HG03097 (cell line): ENCODE measurements around the gene HIKESHI.

ENCODE experiments used
- ATAC-seq: cut with Tn5 transposase; IDR thresholded peaks from one replicate; pipeline ENCODE4 v1.9.1; 2021; ENCODE audit not compliant: unreplicated experiment, low FRiP score

Gene HIKESHI

DNA sequence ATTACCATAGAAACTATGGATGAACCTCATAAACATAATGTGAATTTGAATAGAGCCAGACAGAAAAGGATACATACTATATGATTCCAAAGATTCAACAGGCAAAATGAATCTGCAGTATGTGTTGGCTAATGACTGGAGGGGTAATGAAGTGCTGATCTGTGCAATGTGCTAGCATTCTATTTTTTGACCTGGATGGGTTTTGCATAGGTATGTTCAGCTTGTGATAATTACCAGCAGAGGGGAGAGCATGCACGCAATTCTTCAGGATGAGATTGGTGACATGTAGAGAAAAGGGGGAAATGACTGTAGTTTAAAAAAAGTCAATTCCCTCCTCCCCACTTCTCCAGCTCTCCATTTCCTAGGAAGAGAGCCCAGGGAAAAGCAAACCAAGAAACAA, 72.0 kb downstream of the HIKESHI start:
- no peak for ATAC-seq

GRCh38 chr11:86374586-86374985, 72.5 kb downstream of the HIKESHI start, which contains the start of gene CCDC81:
TSS of gene CCDC81 (plus strand) at chr11:86374887. CDS start at chr11:86375164, 277 bp downstream.
- no peak for ATAC-seq

DNA sequence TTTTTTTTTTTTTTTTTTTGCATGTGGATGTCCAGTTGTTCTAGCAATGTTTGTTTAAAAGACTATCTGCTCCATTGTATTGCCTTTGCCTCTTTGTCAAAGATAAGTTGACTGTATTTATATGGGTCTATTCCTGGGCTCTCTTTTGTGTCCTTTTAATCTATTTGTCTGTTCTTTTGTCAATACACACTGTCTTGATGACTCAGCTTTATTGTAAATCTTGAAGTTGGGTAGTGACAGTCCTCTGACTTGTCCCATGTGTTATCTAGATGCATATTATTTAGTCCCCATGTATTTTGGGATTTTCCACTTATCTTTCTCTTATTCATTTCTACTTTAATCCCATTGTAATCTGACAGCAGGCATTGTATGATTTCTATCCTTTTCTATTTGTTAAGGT, 75.9 kb downstream of the HIKESHI start:
- ATAC-seq, result no peak

DNA sequence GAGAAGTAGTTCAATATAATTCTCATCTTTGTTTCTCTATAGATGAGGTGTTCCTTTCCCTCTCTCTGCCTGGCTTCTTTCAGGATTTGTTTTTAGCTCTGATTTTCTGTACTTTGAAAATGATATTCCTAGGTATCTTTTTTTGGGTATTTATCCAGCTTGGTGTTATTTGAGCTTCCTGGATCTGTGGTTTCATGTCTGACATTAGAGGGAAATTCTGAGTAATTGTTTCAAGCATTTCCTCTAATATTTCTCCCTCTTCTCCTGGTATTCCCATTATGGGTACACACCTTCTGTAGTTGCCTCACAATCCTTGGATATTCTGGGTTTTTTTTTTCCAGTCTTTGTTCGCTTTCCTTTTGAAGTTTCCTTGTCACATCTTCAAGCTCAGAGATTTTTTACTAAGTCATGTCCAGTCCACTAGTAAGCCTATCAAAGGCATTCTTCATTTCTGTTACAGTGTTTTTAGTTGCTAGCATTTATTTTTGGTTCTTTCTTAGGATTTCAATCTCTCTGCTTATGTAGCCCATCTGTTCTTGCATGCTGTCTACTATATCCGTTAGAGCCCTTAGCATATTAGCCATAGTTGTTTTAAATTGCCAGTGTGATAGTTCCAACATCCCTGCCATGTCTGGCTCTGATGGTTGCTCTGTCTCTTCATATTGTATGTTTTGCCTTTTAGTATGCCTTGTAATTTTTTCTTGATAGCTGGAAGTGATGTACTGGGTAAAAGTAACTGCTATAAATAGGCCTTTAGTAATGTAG, 78.4 kb downstream of the HIKESHI start:
- ATAC-seq, result no peak

- ATAC-seq, result no peak
Measured at GRCh38 chr11:86383041-86383955, 81.3 kb downstream of the HIKESHI start.

DNA sequence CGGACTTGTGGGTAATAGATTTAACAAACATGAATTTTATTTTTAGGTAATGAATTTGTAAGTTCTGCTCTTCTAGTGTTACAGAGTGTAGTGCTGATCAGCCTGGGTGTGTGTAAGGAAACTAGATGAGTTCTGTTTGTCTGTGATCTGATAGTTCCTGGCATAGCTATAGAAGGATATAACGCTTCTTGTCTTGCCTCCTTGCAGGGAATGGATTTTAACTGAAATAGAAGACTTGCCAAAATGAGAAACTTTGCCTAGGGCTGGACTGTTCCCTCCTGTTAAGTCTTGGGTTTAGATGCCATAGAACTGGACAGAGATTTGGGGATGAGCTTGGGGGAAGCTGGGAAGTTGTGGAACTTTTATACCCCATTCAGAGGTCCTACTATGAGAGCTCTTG, 84.2 kb downstream of the HIKESHI start:
- ATAC-seq, result no peak

- ATAC-seq, result no peak
Measured at GRCh38 chr11:86386746-86387145, 84.7 kb downstream of the HIKESHI start.

DNA sequence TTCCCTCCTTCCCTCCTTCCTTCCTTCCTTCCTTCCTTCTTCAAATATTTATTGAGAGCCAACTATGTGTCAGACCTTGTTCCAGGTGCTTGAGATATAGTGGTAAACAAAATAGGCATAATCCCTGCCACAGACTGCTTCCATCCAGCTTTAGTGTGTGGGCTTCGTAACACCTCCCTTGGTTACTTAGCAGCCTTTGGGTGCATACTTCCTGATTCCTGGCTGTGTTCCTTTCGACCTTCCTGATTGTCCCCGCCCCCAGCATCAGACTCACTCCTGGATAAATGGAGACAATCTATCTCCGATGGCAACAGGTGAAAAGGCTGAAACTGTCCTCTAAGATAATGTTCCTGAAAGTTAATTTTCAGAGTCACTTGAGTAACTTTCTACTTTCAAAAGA, 86.2 kb downstream of the HIKESHI start:
- no peak for ATAC-seq

- ATAC-seq, result no peak
Measured at GRCh38 chr11:86390487-86390886, 88.4 kb downstream of the HIKESHI start.

DNA sequence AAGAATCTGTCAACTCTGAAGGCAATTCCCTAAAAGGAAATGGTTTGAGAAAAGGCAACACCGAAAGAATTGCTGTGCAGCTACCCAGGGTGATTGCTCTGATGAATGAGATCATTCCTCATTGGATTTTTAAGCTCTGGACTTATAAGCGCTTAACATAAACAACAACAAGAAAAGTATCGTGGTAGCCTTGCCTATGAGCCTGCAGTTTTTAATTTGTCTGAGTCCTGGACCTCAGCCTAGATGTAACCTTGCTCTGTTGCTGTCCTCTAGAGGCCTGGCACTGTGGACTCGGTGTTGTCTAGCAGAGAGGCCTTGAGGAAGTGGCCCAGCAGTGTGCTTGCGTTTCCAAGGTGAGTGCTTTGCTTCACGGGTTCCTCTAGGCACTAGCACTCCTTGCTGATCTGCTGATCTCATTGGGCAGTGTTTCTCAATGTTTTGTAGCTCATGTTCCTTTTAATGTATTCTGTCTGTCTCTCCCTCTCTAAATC, 93.1 kb downstream of the HIKESHI start:
- ATAC-seq, result no peak
